Kasumi-1 (cell line): Measurements from ENCODE around the gene BCL2.

Experiments
- DNase-seq, 2 experiments: peaks; one replicate each; lab custom pipeline; 2025; lab: John Stamatoyannopoulos, UW

The BCL2 gene

GRCh38 chr18:63326011-63326410 is 6.4 kb upstream of the BCL2 start:
- no peak for DNase-seq

GRCh38 chr18:63325086-63325686 is 5.6 kb upstream of the BCL2 start:
- DNase-seq, result no peak

DNA sequence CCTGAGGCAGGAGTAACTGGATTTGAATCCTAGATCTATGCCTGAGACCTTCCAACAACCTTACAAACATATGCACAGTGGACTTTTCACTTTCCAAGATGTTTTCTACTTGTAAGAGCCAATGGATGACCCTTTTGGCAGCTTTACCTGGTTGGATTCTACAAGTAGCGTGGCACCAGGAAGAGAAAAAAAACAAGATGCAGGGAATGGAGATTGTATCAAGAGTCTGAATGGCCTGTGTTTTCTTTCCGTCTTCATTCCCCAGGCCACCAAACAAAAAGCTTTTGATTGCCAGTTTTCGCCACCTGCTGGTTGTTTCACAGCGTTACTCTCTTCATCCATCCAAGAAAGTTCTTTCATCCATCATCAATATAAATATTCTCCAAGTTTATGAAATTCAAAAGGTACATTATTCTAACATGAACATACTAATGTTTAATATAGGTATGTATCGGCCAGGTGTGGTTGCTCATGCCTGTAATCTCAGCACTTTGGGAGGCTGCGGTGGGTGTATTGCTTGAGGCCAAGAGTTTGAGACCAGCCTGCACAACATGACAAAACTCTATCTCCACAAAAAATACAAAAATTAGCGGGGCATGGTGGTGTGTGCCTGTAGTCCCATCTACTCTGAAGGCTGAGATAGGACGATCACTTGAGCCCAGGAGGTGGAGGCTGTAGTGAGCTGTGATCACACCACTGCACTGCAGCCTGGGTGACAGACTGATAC is 3.5 kb upstream of the BCL2 start:
- DNase-seq, result peak; percentile 92 to 94

- no peak for DNase-seq
Observed at GRCh38 chr18:63322206-63322605, 2.6 kb upstream of the BCL2 start.

DNA sequence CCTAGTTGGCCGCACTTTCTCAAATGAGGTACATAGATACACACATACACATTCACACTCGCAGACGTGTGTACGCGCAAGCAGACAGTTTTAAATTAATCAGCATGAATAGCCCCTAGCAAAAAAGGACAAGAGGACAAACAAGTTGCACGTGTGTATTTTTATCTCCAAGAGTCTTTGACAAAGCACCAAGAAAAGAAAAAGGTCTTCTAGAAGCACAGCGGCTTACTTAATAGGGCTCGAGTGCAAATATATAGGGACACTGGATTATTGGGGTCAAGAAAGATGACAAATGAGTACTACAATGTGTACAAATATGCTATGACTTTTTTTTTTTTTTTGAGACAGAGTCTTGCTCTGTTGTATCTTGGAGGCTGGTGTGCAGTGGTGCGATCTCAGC is 1.7 kb upstream of the BCL2 start:
- no peak for DNase-seq

- peak in 1 of 2 experiments; percentile 60 for DNase-seq
Observed at GRCh38 chr18:63320975-63321265, 1.4 kb upstream of the BCL2 start.

- DNase-seq, result peak; percentile 90 to 92
Observed at GRCh38 chr18:63320123-63320974, 780 bp upstream of the BCL2 start.

- peak in 1 of 2 experiments; percentile 37 for DNase-seq
Observed at GRCh38 chr18:63318889-63319382, 633 bp downstream of the BCL2 start.

DNA sequence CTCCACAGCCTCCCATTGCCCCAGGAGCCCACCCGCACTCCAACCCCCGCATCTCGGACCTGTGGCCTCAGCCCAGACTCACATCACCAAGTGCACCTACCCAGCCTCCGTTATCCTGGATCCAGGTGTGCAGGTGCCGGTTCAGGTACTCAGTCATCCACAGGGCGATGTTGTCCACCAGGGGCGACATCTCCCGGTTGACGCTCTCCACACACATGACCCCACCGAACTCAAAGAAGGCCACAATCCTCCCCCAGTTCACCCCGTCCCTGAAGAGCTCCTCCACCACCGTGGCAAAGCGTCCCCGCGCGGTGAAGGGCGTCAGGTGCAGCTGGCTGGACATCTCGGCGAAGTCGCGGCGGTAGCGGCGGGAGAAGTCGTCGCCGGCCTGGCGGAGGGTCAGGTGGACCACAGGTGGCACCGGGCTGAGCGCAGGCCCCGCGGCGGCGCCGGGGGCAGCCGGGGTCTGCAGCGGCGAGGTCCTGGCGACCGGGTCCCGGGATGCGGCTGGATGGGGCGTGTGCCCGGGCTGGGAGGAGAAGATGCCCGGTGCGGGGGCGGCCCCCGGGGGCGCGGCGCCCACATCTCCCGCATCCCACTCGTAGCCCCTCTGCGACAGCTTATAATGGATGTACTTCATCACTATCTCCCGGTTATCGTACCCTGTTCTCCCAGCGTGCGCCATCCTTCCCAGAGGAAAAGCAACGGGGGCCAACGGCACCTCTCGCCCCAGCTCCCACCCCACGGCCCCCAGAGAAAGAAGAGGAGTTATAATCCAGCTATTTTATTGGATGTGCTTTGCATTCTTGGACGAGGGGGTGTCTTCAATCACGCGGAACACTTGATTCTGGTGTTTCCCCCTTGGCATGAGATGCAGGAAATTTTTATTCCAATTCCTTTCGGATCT is 1.3 kb downstream of the BCL2 start:
- peak; percentile 72 to 76 for DNase-seq

DNA sequence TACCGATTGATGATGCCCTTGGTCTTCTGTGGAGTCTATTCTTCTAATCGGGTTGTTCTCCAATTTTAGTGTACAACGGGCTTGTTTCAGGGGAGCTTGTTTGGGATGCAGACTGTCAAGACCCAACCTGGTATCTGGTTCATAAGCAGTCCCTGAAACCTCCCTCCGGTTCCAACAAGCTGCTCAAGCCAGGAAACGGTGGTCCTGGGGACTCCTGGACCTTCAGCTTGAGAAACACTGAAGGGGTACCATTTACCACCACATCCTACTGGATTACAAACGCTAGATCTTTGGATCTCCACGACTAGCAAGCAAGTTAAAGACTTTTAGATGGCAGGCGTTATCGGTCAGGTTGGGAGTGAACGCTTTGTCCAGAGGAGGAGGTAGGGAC is 2.0 kb downstream of the BCL2 start:
- no peak for DNase-seq

DNA sequence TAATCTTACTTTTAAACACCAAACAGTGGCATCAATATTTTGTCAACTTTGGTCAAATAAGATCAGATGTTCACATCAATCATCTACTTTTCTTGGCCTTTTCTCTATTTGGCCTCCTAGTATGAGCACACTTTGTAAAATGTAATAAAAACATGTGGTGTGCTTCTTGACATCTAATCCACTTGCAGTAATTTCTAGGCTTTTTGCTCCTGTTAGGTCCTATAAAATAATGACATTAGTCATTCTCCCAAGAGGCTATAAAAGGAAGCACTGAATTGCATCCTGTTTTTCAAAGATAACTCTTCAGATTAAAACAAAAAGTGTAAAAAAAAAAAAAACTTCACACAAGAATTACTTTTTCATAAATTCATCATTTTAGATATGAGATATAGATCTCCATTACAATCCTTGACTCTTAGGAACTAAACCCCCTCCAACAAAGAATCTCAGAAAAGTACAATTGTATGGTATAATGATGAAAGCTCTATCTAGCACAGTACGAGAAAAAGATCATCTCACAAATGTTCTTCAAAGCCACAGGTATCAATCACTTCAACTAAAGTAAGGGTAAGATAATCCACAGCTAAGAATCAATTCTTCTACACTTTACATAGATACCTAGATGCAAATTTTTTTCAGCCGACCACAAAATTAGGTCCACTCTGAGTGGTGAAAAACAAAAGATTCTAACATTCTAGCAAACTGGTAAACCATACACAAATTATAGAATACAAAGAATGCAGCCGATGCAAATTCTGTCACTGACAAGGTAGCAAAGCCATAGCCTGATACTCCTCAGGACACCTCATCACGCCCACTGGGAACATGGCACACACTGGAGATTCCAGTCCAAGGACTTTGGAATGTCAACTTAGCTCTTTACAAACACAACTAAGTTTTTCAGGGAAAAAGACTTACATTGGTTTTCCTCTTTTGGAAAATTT is 2.7 kb downstream of the BCL2 start:
- DNase-seq, result no peak

GRCh38 chr18:63315876-63316275 is 3.7 kb downstream of the BCL2 start:
- DNase-seq, result no peak

DNA sequence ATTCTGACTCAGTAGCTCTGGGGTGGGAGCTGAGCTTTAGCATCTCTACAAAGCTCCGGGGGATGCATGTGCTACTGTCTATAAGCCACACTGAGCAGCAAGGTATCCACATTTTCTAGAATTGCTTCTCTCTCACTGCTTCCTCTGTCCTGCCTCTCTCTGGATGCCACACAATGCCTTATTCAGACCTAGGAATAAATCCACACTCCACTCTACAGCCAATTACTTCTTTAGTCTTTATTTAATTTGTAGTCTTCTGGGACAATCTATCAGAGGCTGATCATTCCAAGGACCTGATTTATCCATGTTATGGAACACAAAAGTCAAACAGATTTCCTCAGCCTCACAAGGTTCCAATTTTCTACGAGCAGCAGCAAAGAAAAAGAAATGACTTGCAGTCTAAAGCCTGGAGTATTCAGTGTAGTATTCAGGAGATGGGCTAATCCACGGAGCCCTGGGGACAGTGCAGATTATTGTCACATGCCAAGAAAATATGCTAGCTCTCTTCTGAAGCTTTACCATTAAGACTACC is 4.4 kb downstream of the BCL2 start:
- DNase-seq, result no peak

GRCh38 chr18:63314062-63314790 is 5.3 kb downstream of the BCL2 start:
- DNase-seq, result no peak

DNA sequence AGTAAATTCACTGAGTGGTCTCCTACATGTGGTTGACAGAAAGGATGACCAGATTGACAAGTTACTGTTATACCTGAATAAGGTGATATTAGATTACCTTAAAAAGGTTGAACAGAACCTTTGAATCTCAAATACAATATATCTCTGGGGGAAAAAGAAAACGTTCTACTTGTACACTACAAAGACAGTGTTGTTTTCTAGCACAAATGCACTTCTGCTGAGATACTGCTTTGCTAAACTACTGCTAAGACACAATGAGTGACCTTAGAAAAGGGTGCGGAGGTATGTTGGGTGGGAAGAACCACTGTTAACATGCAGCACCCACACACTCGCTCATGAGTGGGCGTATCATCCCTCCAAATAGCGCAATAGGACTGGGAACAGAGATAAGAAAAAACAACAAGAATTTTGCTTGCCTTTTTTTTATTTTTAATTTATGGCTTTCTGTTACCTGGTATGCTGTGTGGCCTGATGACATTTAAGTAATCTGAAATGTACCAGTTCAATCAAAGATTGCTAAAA is 6.1 kb downstream of the BCL2 start:
- no peak for DNase-seq

DNA sequence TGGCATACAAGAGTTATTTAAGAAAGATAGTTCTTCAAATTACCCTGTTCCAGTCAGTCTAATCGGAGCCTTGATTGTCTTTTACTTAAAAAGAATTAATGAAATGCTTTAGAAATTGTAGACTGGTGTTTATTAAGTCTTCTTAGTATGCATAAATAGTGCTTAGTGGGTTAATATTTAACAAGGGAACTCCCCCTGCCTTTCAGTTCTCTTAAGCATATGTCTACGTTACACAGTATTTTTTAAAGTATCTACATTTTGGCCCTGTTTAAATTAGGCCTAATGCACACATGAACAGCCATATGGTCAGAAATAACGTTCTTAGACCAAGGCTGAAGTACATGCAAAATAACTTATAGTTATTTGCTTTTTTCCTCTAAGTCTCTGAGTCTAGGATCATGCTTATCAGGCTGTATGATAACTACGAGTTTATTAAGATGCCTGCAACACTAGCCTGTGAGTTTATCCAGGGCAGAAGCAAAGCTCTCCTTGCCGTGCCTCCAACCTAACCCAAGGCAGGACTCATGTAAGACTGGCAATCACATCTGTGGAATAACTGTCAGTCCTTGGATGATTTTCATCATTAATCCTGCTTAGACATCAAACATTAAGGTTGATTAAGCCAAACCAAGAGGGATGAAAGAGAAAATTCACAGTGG is 6.7 kb downstream of the BCL2 start:
- DNase-seq, result no peak

GRCh38 chr18:63312019-63312409 is 7.6 kb downstream of the BCL2 start:
- DNase-seq, result no peak

- DNase-seq, result no peak
Observed at GRCh38 chr18:63311118-63312018, 8.2 kb downstream of the BCL2 start.
